Stimulated activated CD8-positive, alpha-beta memory T cell treated with anti-CD3 and anti-CD28 coated beads, Interleukin-7, amount 100 ng/mL, for 48 hours (primary cell): ENCODE results near the gene ALKAL2.

Experiments used
- DNase-seq, 2 donors: peaks; one replicate each; pipeline ENCODE4 v3.0.0-alpha.2; 2020; ENCODE audit warnings: low read depth in 1 of 2; ENCODE audit errors: extremely low read depth in 1 of 2

The ALKAL2 gene

GRCh38 chr2:271917-272316 is 16.0 kb downstream of the ALKAL2 start:
- no peak for DNase-seq

GRCh38 chr2:270861-271260 is 17.0 kb downstream of the ALKAL2 start:
- no peak for DNase-seq

- no peak for DNase-seq
Observed at GRCh38 chr2:269356-270030, 18.4 kb downstream of the ALKAL2 start.

GRCh38 chr2:268323-268722 is 19.6 kb downstream of the ALKAL2 start:
- no peak for DNase-seq

GRCh38 chr2:264493-265468 is 23.1 kb downstream of the ALKAL2 start, which contains the start of gene ACP1:
Gene ACP1, plus strand, starts transcription at chr2:264947. Its CDS starts 18 bp downstream, at chr2:264965.
- DNase-seq, result peak; percentile 89 to 92

GRCh38 chr2:263774-264492 is 24.0 kb downstream of the ALKAL2 start, which contains the start of gene SH3YL1:
Gene SH3YL1, minus strand, starts transcription at chr2:264032. Its CDS starts 48 bp downstream, at chr2:263984.
- DNase-seq, result no peak

- DNase-seq, result no peak
Observed at GRCh38 chr2:263022-263738, 24.7 kb downstream of the ALKAL2 start.

- DNase-seq, result no peak
Observed at GRCh38 chr2:262117-262516, 25.8 kb downstream of the ALKAL2 start.

GRCh38 chr2:260507-261161 is 27.3 kb downstream of the ALKAL2 start:
- DNase-seq, result no peak

- DNase-seq, result no peak
Observed at GRCh38 chr2:259789-260331, 28.0 kb downstream of the ALKAL2 start.

- DNase-seq, result no peak
Observed at GRCh38 chr2:258933-259332, 29.0 kb downstream of the ALKAL2 start.

- no peak for DNase-seq
Observed at GRCh38 chr2:257842-258241, 30.0 kb downstream of the ALKAL2 start.

GRCh38 chr2:257429-257828 is 30.5 kb downstream of the ALKAL2 start:
- no peak for DNase-seq

- no peak for DNase-seq
Observed at GRCh38 chr2:256094-256493, 31.8 kb downstream of the ALKAL2 start.

GRCh38 chr2:255195-255594 is 32.7 kb downstream of the ALKAL2 start:
- DNase-seq, result no peak

- DNase-seq, result no peak
Observed at GRCh38 chr2:254241-254640, 33.6 kb downstream of the ALKAL2 start.

GRCh38 chr2:253202-253638 is 34.7 kb downstream of the ALKAL2 start:
- DNase-seq, result no peak

GRCh38 chr2:252001-252602 is 35.8 kb downstream of the ALKAL2 start:
- DNase-seq, result no peak

- DNase-seq, result no peak
Observed at GRCh38 chr2:249538-250042, 38.3 kb downstream of the ALKAL2 start.
